ENCODE results near the gene BCAR3.

Gene BCAR3

DNA sequence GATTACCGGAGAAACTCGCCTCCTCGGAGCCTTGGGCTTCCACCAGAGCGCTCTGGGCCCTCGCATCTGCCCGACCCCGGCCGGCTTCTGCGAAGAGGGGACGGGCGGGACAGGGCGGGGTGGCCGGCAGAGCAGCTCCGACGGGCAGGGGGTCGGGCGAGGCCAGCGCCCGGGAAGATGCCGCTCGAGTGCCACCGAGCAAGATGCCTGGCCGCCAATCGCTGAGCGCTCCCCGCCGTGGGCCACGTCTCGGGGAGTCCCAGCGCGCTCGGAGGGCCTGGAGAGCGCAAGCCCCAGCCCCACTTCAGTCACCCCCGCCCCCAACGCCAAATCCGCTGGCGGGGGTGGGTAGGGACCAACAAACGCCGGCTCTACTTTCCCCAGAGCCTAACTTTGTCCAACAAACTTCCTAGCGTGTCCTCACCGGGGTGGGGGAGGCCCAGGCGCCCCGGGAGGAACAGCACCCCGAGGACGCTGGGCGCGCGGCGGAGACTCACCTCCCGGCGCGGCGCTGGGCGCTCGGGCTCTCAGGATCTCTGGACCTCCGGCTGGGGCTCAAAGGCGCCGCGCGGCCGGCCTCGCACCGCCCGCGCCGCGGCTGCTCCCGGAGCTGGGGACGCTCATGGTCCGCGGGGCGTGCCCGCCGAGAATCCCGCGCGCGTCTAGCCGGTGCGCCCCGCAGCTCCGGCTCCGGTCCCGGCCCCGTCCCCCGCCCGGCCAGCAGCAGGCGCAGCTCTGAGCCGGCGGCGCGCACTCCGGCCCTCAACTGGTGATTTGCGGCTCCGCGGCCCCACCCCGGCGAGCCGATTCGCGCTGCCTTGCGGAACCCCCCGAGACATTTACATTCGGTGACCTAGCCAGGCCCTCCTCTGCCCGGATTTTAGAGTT, at the start of gene BCAR3:
Gene BCAR3, minus strand, starts transcription at position 737 of the 888 bp plus-strand sequence. CDS start 6,907 bp downstream, outside the sequence.
- no peak for DNase-seq (ENCODE audit: low spot score)

GRCh38 chr1:93730621-93731020, 49.0 kb upstream of the BCAR3 start:
- no peak for DNase-seq (ENCODE audit: low spot score)

DNA sequence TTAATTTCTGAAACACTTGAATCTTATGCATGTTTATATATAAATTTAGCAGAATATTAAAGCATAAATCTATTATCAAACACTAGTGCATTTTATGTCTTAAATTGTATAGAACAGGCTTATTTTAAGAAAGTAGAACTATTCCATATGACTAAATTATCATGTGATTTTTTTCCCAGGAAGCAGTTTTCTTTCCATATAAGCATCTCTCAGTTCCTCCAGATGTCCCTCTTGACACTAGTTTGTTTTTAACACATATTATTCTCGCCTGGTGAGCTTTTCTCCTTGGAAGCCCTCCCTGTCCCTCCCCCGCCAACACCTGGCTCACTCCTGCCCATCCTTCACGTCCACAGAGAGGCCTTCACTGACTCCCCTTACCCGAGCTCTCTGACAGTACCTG, 48.3 kb upstream of the BCAR3 start:
- no peak for DNase-seq (ENCODE audit: low spot score)

DNA sequence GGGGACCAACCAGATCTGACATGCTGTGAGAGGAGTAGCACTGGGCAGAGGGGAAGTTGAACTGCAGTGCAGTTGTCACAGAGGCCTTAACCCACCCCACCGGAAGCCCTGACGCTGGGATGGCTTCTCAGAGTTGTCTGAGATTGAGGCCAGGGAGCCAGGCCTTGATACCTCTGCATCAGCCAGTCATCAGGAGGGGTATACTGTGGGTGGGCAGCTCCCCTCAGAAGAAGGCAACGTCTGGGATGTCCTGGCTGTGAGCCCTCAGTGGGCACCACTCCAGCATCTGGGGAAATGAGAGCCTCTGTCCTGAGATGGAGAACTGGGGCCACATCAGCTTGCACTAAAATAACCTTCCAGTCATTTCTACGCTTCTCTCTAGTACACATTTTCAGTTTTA, 47.9 kb upstream of the BCAR3 start:
- DNase-seq (ENCODE audit: low spot score): no peak

DNA sequence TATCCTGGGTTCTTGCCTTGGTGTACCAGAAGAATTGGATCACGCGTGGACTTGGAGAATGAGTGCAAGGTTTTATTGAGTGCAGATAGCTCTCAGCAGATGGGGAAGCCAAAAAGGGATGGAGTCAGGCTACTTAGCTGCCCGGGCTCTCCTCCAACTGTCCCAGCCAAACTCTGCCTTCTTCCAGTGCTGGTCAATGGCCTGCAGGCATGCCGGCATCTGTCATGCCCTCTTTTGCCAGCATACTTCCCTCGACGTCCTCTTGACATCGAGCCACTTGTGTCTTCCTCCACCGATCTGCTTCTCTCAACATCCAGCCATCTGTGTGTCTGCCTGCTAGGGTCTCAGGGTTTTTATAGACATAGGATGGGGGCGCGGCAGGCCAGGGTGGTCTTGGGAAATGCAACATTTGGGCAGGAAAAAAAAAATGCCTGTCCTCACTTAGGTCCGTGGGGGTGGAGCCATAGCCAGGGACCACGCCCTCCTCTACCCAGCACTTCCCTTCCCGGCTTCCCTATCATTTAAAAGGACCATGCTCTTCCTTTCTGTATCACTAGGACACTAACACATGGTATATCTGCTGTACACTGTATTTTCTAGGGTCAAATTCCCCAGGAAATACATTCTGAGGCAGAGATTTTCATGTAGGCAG, 47.0 kb upstream of the BCAR3 start:
- no peak for DNase-seq (ENCODE audit: low spot score)

GRCh38 chr1:93723733-93724270, 42.2 kb upstream of the BCAR3 start:
- DNase-seq (ENCODE audit: low spot score): no peak

- no peak for DNase-seq (ENCODE audit: low spot score)
Measured at GRCh38 chr1:93723110-93723509, 41.5 kb upstream of the BCAR3 start.

DNA sequence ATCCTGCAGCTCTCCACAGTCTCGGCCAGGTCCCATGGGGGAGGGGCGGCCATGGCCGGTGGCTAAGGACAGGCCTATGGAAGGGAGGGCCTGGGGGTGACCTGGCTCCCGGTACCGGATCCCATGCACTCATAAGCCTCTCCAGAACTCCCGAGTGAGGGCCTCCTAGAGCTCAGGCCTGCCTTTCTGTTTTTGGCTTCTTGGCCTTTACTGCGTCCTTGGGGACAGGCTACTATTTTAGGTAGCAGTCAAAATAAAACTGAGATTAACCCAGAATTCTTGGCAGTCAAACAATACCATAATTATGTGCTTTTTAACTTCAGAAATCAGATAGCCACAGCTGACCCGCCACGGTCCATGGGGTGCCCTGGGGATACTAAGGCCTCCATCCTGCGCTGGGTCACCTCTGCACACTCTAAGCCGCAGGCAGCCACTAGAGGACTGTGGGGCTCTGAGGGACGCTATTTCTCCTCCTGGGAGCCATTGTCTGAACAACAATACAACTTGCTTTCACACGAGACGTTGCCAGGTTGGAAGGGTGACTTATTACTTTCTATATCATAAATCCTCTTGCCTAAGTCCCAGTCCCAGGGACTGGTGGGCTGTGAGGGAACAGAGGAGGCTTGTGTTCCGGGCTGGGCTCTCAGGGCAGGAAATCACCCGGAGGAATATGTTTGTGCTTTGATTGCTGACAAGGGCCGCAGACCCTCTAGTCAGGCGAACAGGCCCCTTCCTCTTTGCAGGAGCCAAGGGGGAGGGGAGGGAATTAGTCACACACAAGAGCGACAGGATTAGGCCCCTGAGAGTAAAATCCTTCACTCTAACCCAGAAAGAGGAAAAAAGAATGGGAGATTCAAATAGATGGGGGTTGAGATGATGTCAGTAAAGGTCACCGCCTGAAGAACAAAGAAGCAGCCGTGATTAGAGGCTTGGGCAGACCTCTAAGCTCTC, 40.7 kb upstream of the BCAR3 start:
- no peak for DNase-seq (ENCODE audit: low spot score)

- DNase-seq (ENCODE audit: low spot score): no peak
Measured at GRCh38 chr1:93720956-93721626, 39.5 kb upstream of the BCAR3 start.

DNA sequence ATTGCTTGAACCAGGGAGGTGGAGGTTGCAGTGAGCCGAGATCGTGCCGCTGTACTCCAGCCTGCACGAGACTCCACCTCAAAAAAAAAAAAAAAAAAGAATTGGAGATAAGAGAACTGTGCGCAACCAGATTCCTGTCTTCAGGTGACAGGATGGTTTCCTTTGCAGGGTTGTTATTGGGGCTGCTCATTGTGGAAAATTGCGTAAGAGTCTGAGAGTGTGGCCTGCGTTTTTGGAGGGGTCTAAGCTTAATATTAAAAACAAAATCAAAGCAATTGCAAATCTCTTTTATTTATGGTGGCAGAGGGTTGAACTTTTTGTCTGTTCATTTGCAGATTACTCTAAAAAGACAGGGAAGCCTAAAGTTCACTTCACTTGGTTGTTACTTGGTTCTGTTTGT, 36.0 kb upstream of the BCAR3 start:
- no peak for DNase-seq (ENCODE audit: low spot score)

DNA sequence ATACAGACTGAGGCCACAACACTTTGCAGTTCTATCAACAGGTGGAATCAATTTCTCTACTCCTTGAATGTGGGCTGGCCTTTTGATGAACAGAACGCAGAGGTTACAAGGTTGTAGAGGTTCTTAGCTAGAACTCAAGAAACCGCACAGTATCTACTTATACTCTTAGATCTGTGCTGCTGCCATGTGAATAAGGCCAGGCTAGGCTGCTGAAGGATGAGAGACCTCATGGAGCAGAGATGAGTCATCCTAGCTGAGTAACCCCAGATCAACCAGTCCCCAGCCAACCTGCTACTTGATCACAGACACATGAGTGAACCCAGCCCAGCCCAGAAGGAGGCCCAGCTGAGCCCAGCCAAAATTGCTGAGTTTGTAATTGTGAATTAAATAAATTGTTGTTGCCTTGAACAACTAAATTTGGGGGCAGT, 35.3 kb upstream of the BCAR3 start:
- DNase-seq (ENCODE audit: low spot score): no peak

- DNase-seq (ENCODE audit: low spot score): no peak
Measured at GRCh38 chr1:93716163-93716562, 34.5 kb upstream of the BCAR3 start.

- no peak for DNase-seq (ENCODE audit: low spot score)
Measured at GRCh38 chr1:93715529-93716126, 34.0 kb upstream of the BCAR3 start.

- DNase-seq (ENCODE audit: low spot score): no peak
Measured at GRCh38 chr1:93714356-93714755, 32.7 kb upstream of the BCAR3 start.

DNA sequence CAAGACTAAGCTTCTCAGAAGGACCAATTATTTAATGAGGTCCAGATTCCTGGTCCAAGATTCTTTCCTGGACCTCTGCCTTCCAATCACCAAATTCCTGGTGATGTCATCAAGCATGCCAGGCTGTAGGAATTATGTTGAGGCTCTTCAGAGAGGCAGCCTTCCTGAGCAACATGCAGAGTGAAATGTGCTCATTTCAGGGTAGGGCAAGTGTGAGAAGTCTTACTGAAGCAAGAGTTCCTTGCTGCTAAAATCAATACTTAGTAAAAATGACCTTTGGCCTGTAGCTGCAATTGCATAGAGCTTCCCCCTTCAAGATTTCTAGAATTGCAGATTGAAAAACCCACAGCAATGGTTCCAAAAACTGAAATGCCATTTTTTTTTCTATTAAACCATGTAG, 31.7 kb upstream of the BCAR3 start:
- no peak for DNase-seq (ENCODE audit: low spot score)

- no peak for DNase-seq (ENCODE audit: low spot score)
Measured at GRCh38 chr1:93712741-93713140, 31.1 kb upstream of the BCAR3 start.

DNA sequence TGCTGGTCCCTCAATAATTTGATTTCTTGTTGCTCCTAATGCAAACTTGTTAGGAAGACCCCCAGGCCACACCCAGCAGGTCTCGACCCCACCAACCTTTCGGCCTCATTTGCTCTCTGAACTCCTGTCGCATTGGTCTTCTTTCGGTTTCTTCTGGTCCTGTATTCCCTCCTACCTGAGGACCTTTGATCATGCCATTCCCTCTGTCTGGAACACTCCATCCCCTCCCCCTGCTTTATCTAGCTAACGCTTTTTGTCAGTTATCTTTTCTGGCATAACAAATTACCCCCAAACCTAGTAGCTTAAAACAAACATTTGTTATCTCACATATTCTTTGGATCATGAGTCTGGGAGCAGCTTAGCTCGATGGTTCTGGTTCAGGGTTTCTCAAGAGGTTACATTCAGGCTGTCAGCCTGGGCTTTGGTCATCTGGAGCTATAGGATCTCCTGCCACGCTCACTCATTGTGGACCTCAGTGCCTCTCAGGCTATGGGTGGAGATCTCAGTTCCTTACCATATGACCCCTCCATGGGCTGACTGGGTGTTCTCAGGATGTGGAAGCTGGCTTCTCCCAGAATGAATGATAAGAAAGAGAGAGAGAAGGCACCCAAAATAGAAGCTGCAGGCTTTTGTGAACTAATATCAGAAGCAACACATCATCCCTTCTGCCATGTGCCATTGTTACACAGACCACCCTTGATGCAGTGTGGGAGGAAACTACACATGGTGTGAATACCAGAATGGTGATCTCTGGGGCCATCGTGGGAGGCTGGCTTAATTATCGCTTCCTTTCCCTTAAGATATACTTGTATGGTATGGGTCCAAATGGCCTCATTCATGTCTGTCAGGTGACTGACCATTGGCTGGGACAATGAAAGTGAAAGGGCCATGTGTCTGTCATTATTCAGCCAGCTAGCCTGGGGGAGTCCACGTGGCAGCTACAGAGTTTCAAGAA, 29.1 kb upstream of the BCAR3 start:
- DNase-seq (ENCODE audit: low spot score): no peak

- no peak for DNase-seq (ENCODE audit: low spot score)
Measured at GRCh38 chr1:93708734-93709481, 27.3 kb upstream of the BCAR3 start.

DNA sequence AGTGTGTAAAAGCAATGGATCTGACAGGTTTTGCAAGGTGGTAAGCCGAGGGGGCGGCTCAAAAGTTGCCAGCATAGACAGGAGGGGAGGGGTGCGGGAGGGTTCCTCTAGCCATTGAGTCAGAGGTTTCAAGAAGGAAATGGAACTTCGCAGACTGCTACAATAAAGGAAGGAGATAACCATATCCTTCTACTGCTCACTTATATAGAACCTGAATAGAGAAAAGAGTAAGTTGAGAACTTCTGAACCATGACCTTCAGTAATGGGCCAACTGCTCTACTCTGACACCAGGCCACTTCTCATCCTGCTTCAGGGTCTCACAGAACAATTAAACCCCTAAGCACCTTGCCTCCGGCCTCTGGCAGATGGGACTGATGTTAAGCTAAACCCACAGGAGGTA, 26.3 kb upstream of the BCAR3 start:
- DNase-seq (ENCODE audit: low spot score): no peak

All from hematopoietic multipotent progenitor cell treated with erythropoietin and hydrocortisone succinate and interleukin-3 and kit ligand, for 15 days (in vitro differentiated cells).